T follicular helper cell (primary cell): ENCODE results near the gene CNTNAP5.

Experiments
- DNase-seq: peaks from one replicate; pipeline ENCODE4 v3.0.0-alpha.2; 2020; ENCODE audit warnings: low read depth

CNTNAP5 gene

DNA sequence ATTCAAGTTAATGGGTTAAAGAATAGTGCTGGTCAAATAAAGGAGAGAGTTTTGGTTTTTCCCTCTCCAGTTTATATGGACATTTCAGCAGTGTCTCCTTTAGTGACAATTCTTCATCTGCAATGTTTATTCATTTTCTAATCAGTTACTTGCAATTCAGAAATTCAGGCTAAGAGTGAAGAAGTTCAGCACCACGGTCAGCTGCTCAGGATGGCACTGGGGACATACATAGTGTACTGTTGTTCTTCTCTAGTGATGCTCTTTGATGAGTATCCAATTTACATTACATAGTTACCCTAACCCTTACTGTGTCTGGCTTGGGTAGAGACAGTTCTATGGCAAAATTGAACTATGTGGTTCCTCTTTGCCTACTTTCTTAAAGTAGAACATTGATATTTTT is 412.7 kb downstream of the CNTNAP5 start:
- DNase-seq = no peak

DNA sequence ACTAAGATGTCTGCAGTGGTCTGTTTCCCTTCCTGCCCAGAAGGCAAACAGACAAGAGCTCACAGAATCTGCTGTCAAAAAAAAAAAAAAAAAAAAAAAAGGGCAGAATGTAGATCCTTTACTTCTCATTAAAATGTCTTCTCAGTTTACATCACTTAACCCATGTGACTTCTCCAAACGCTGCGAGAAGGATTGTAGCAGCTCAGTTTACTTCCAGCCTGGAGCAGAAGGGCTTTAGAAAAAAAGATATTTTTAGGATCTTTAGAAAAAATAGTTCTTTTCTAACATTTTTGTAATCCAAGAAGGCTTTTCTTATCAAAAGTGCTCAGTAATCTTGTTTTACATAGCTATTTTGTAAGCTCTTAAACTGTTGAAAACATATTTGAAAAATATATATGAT is 425.4 kb downstream of the CNTNAP5 start:
- no peak for DNase-seq

GRCh38 chr2:124476291-124476690 is 451.2 kb downstream of the CNTNAP5 start:
- DNase-seq = no peak

DNA sequence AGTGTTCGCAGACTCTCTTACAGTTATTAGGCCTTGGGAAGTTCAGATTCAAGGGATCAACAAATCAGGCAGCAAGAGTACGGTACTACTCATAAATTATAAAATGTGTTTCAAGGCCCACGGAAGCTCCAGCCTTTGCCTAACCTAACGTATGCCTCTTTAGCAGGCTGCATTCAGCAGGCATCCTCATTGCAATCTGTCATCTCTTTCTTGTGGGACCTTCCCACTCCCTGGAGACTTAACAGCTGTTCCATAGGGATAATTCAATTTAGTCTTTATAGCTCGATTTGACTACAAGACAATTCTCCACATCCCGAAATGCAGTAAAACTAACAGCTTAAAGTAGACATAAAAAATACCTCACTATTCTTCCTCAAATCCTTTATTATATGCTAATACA is 453.7 kb downstream of the CNTNAP5 start:
- no peak for DNase-seq

GRCh38 chr2:124480958-124481357 is 455.9 kb downstream of the CNTNAP5 start:
- no peak for DNase-seq

- DNase-seq = no peak
These were observed 457.0 kb downstream of the CNTNAP5 start for GRCh38 chr2:124482044-124482443.

GRCh38 chr2:124482551-124482950 is 457.5 kb downstream of the CNTNAP5 start:
- no peak for DNase-seq

DNA sequence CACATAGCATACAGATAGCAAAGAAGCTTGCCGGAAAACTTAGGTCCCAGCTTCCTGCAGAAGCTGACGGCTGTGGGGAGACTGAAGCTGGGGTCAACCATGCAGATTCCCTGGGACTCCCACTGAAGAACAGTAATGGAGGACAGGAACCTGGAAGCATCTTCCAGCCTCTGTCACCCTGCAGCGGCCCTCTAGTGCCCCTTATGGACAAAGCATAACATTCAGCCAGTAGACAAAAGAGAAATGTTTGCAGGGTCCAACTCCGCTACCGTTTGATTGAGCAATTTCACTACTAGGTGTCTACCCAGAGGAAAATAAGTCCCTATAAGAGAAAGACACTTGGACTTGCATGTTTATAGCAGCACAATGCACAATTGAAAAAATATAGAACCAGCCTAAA is 460.6 kb downstream of the CNTNAP5 start:
- DNase-seq = no peak

- DNase-seq = no peak
These were observed 464.6 kb downstream of the CNTNAP5 start for GRCh38 chr2:124489686-124490085.

DNA sequence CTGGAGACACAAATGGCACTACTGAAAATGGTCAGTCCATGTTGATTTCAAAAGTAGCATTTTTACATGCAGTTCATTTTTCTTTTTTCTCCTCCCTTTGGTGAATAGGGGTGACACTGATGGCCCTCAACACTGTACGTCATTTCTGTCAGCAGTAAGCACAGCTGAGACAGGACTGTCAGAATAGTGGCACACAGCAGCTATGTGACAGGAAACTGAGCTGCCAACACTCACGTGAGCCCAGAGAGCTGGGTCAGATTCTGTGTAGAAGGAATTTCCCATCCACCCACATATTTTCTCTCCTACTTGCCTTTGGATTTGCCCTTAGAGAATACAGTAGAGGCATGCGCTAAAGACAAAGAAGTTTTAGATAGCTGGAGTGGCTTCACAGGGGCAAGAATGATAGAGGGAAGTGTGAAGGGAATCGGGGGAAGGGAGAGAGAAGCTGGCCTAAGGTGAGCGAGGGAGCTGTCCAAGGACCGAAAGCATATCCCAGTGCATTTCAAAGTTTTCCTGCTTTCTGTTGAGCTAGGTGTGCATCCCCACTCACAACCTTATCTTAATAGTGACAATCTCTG is 476.6 kb downstream of the CNTNAP5 start:
- DNase-seq = no peak

- DNase-seq = no peak
These were observed 489.1 kb downstream of the CNTNAP5 start for GRCh38 chr2:124514236-124514635.

DNA sequence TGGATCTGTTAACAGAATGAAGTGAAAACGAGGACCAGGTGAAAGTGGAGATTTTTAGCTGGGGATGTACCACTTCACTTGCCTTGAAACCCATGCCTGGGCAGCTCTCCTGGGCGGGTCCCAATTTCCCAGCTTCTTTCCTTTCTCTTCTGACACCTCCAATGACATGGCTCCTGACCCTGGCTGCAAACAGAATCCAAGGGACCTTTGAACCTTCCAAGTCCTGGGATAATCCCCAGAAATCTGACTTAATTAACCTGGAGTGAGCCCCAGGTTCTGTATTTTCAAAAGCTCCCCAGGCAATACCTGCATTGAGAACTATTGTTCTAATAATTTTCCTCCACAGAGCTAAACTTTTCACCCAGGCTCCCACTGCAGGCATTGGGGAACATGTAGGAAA is 495.9 kb downstream of the CNTNAP5 start:
- no peak for DNase-seq

- no peak for DNase-seq
These were observed 498.0 kb downstream of the CNTNAP5 start for GRCh38 chr2:124523096-124523495.

GRCh38 chr2:124524155-124524915 is 499.2 kb downstream of the CNTNAP5 start:
- DNase-seq = no peak

DNA sequence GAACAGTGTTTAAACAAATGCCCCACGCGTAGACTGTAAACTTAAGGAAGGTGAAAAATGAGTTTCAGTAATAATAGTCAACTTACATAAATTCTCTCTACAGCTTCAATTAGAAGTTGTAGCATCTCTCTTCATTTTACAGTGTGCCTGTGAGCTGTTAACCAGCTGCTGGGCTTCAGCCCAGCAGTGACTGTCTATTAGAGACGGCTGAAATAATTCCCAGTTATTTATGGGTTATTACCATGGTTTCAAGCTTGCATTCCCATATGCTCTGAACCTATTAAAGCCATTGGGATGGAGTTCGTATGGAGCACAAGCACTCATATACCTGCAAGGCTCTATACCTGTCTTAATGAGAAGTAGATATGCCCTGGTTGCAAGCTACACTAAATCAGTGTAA is 501.1 kb downstream of the CNTNAP5 start:
- DNase-seq = no peak

DNA sequence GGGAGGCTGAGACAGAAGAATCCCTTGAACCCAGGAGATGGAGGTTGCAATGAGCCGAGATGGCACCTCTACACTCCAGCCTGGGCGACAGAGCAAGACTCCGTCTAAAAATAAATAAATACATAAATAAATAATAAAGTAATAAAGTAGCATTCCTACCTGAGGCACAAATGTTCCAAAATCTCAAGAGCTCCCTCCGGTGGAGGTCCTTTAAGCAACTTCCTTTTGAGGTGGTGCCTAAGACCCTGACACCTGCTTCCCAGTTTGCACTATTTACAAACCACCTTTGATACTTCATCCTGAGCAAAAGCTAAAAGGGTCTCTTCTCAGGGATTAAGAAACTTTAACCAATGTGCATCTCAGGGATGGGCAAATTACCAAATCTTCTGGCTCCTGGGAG is 505.1 kb downstream of the CNTNAP5 start:
- no peak for DNase-seq

DNA sequence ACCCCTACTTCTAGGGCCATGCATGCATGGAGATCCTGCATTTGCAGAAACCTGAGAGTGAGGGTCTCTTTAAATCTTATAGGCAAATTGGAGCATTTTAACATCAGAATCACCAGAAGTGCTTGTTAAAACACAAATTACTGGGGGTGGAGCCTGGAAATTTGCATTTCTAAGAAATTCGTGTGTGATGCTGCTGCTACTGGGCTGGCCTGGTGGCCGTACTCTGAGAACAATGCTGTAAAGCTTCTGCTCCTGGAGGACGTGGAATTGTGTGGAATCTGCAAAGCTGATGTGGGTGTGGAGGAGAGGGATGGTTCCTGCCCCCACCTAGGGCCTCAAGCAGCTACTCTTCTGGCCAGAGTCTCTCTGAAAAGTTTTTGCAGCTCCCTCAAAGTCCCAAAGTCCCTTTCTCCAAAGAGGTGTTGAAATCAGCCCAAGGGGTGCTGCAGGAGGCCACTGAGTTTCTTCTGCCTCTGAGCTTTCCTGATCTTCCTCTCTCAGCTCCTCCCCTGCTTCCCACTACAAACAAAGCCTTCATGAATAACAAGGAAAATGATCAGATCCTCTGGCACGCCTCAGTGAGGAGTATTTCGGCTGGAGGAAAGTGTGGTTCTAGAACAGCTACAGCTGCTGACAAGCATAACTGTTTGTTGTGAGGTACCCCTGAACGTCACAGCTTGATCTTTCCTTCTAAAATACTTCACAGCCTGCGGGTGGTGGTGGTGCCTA is 508.3 kb downstream of the CNTNAP5 start:
- no peak for DNase-seq

DNA sequence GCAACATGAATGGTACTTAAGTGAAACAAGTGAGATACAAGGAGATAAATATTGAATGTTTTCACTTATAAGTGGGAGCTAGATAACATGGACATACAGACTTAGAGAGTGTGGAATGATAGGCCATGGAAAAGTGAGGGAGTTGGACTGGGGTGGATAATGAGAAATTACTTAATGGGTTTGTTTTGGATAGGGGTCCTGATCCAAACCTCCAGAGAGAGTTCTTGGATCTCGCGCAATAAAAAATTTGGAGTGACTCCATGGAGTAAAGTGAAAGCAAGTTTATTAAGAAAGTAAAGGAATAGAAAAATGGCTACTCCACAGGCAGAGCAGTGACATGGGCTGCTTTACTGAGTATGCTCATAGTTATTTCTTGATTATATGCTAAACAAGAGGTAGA is 508.9 kb downstream of the CNTNAP5 start:
- no peak for DNase-seq

- DNase-seq = no peak
These were observed 510.7 kb downstream of the CNTNAP5 start for GRCh38 chr2:124535816-124536215.

DNA sequence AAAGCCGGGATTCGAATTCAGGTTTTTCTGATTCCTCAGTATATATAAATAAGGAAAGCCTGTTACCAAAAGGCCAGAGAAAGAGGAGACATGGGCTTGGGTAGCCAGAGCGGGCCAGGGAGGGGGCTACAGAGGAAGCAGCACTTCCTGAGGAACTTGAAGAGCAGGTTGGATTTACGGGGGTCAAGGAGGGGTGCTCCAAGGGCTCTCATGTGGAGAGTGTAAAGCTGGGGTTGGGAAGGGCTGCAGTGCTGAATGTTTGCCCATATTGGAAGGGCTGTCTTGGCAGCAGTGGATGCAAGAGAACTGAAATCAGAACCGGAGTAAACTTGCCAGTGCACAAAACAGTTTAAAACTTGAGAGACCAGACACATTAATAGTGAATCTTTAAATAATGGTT is 511.5 kb downstream of the CNTNAP5 start:
- DNase-seq = no peak

DNA sequence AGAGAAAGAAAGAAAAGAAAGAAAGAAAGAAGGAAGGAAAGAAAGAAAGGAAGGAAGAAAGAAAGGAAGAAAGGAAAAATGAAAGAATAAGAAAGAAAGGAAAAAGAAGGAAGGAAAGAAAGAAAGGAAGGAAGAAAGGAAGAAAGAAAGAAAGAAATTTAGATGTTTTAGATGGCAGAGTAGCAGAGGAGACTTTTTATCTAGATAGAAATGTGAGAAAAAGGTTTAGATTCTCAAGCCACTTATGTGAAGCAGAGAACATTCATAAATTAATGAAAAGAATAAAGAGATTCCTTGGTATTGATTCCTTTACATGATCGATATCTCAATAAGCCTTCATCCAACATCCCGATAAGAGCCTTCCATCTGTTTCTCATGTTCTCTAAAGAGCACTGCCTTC is 513.5 kb downstream of the CNTNAP5 start:
- DNase-seq = no peak

DNA sequence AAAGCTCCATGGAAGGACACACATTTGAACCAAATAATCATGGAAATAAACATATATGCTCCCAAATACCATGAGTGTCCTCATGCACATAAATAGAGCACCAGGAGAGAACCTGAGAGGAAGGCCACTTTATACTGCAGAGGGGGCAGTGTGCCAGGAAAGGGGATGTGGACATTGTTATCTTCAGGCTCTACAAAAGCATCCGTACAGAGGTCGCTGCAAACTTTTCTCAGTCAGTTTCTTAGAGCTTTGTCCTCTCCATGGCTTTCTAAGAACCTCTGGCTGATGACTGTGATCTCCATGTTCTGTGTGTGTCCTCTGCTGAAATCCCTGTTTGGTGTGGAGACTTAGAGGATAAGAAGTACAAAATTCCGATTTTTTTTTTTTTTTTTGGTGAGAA is 515.7 kb downstream of the CNTNAP5 start:
- no peak for DNase-seq

GRCh38 chr2:124542932-124543640 is 518.0 kb downstream of the CNTNAP5 start:
- no peak for DNase-seq
